ENCODE results near the gene FAM193A. TPM values are rescaled to one million over a fixed set of nuclear protein-coding genes. Genes with fewer than 3 reads are reported as not detected.
"Not testable (repeated sequence)": the region's sequence is repeated elsewhere in the genome, so short reads cannot be mapped to it uniquely, and the experiment has no call there.

The FAM193A gene
- polyA plus RNA-seq, 5 donors = 26.0 to 32.8 (median 26.7) TPM

- no peak for DNase-seq
Measured at GRCh38 chr4:2691313-2691712, 154.9 kb downstream of the FAM193A start.

GRCh38 chr4:2691952-2692435 lies 155.5 kb downstream of the FAM193A start:
- DNase-seq = no peak

- DNase-seq = no peak
Measured at GRCh38 chr4:2694691-2695090, 158.2 kb downstream of the FAM193A start.

GRCh38 chr4:2695346-2696060 lies 159.1 kb downstream of the FAM193A start:
- DNase-seq = no peak

- DNase-seq = no peak
Measured at GRCh38 chr4:2696423-2696822, 160.0 kb downstream of the FAM193A start.

GRCh38 chr4:2697995-2698414 lies 161.6 kb downstream of the FAM193A start:
- no peak for DNase-seq

GRCh38 chr4:2698504-2698903 lies 162.1 kb downstream of the FAM193A start:
- no peak for DNase-seq

- no peak for DNase-seq
Measured at GRCh38 chr4:2698951-2699505, 162.6 kb downstream of the FAM193A start.

GRCh38 chr4:2699534-2699933 lies 163.1 kb downstream of the FAM193A start:
- DNase-seq = no peak

GRCh38 chr4:2700031-2700430 lies 163.6 kb downstream of the FAM193A start:
- no peak for DNase-seq

GRCh38 chr4:2702361-2702760 lies 165.9 kb downstream of the FAM193A start:
- DNase-seq = no peak

- no peak for DNase-seq
Measured at GRCh38 chr4:2702770-2703169, 166.3 kb downstream of the FAM193A start.

GRCh38 chr4:2712261-2712842 lies 175.9 kb downstream of the FAM193A start:
- DNase-seq = no peak

GRCh38 chr4:2713337-2713736 lies 176.9 kb downstream of the FAM193A start:
- DNase-seq = no peak

GRCh38 chr4:2714061-2714770 lies 177.8 kb downstream of the FAM193A start:
- peak; percentile 46 to 52 for DNase-seq

GRCh38 chr4:2714918-2715317 lies 178.5 kb downstream of the FAM193A start:
- DNase-seq = no peak

GRCh38 chr4:2715426-2715825 lies 179.0 kb downstream of the FAM193A start:
- DNase-seq = no peak

GRCh38 chr4:2716236-2716635 lies 179.8 kb downstream of the FAM193A start:
- DNase-seq = no peak

GRCh38 chr4:2721586-2721985 lies 185.1 kb downstream of the FAM193A start:
- no peak for DNase-seq

- DNase-seq = no peak
Measured at GRCh38 chr4:2722033-2722432, 185.6 kb downstream of the FAM193A start.

GRCh38 chr4:2723751-2724150 lies 187.3 kb downstream of the FAM193A start:
- DNase-seq = no peak

- no peak for DNase-seq
Measured at GRCh38 chr4:2725380-2725779, 188.9 kb downstream of the FAM193A start.

GRCh38 chr4:2726881-2727280 lies 190.4 kb downstream of the FAM193A start:
- not testable (repeated sequence) for DNase-seq
